NOMO-1 (cell line): ENCODE data around the gene CD209.

Experiments used
- DNase-seq, 2 experiments: peaks; one replicate each; lab custom pipeline; 2025; ENCODE audit not compliant: unreplicated experiment in 2 of 2; lab: John Stamatoyannopoulos, UW

CD209 gene

DNA sequence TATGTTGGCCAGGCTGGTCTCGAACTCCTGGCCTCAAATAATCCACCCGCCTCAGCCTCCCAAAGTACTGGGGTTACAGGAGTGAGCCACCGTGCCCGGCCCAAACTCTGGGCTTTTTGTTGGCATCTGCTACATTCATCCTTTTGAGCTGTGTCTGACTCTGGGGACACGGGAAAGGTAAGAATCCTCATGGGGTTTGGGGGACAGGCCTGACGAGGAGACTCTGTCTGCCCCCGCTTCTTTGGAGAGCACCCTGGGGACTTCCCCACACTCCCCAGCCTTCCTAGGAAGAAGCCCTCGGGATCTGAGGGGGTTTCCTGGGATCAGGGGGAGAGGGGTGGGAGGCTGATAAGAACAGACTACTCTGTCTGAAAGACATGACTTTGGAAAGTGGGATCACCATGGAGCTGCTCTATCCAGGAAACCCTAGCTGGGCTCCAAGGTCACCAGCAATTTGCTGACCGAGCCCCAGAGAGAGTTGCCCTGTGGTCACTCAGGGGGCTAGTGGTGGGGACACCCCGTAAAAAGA, 37.3 kb downstream of the CD209 start:
- no peak for DNase-seq

DNA sequence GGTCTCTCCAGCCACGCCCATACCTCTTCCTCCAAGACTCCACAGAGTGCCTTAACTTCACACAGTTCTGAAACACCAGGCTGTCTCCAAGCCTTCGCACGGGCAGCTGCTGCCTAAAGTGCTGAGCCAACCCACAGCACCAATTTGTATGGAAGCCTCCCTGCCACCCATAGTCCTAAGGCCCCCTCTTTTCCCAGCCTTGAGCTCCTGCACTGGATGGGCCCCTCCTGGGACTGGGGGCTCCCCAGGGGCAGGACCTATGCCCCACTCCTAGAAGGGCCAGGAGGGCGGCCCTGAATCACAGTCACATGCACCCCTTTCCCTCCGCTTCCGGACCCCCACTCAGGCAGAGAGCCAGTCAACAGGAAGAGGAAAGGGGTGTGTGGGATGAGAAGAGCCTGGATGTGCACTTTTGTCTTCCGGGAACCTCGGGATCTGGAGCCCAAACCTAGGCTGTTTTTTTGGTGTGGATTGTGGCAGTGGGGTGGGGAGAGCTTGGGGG, 40.3 kb downstream of the CD209 start:
- no peak for DNase-seq

DNA sequence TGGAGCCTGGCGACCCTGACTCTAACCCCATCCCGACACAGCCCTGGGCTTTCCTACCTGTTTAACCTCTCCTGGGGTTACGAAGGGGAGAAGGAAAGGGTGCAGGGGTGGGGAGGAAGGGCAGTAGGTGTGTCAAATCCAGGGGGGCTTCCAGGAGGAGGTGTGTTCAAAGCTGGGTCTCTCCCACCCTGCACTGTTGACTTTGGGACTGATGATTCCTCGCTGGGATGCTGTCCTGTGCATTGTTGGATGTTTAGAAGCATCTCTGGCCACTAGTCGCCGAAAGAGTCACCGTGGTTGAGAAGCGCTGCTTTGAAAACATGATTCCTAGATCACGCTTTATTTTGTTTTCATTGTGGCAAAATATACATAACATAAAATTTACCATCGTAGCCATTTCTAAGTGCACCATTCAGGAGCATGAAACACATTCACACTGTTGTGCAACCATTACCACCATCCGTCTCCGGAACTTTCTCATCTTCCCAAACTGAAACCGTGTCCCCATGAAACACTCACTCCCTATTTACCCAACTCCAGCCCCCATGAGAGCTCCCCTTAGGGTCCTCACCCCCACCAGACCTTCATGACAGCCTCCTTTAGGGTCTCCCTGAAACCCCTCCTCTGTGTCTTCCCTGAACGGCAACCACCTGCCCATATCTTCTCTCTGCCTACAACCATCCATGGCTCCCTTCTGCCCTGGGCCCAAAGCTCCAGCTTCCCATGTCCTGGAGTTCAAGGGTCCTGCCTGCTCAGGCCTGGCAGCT, 41.0 kb downstream of the CD209 start:
- no peak for DNase-seq

DNA sequence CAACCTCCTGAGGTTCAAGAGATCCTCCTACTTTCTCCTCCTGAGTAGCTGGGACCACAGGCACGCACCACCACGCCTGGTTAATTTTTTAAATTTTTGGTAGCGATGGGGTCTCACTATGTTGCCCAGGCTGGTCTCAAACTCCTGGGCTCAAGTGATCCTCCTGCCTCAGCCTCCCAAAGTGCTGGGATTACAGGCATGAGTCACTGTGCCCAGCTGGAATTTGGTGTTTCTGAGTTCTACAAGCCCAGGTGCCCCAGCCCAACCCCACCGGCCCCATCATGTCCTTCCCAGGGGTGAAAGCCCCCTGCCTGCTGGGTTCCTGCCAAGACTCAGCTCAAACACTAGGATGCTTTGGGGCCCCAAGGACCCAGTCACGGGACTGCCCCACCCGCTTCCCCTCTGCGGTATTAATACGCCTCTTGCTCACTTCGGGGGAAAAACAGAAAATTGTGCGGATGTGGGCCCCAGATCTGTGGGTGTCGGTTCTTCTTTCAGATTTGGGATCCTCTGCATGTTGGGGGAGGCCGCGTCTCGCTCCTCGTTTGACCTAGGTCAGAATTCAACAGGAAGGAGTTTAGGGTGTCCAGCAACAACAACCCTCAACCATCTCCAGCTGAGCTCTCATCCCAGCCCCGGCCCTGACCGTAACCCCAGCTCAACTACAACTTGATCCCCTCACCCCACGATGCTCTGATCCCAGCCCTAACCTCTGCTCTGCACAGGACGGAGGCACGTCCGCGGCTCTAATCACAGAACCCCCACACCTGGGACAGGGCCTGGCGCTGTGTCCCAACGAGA, 41.7 kb downstream of the CD209 start:
- peak; percentile 94 to 96 for DNase-seq

- no peak for DNase-seq
Observed at GRCh38 chr19:7704280-7705060, 42.9 kb downstream of the CD209 start.

- no peak for DNase-seq
Observed at GRCh38 chr19:7703332-7703731, 44.0 kb downstream of the CD209 start.

DNA sequence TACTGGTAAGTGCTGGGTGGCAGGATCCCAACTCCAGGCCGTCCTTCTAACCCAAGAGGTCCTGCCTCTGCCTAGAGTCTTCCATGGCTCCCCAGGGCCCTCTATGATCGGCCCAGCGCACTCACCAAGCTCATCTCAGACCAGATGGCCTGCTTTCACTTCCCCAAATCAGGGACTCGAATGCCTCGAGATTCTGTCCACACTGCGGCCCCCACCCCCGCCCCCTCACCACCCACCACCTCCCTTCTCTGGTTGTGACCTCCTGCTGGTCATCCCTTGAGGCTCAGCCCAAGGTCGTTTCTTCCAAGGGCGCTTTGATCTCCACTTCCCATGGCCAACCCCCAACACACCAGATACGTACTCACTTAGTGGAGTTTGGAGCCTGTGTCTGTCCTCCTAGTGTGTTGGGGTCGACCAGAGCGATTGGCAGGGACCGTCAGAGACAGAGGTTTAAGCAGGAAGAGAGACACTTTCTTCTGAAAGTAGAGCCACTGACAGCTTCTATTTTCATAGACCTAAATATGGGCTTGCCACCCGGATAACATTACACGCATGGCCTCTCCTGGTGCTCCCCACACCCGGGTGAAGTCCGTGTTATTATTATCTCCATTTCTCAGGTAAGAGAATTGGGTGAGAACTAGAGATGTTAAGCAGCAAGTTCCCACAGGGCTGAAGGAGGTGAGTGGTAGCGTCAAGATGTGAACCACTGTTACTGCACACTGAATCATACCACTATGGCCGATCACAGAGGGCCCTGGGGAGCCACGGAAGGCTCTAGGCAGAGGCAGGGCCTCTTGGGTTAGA, 45.5 kb downstream of the CD209 start, which contains the start of gene FCER2:
Gene FCER2 (minus strand): TSS at position 478 of the 804 bp plus-strand sequence. CDS start 2,371 bp downstream, outside the sequence.
- DNase-seq = peak in 1 of 2 experiments; percentile 52

DNA sequence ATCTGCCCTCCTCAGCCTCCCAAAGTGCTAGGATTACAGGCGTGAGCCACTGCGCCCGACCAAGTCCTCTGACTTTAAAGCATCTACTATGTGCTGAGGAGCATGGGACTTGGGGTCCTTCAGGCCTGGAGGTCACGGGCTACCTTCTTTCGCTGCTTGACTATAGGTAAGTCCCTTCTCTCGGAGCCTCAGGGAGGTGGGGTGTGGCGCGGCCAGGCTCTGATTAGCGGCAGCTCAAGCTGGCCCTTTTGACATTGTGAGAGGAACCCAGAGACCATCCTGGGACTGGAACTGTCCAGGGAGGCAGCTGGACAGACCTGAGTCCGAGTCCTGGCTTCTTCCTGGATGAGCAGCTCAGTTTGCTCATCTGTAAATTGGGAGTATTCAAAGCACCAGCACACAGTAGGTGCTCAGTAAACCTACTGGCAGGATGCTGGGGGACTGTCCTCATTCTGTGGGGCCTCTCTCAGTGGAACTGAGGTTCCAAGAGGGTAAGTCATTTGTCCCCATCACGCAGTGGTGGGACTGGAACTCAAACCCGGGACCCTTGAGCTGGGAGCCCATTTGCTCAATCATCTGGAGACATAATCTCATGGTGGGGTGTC, 46.2 kb downstream of the CD209 start:
- DNase-seq = no peak

DNA sequence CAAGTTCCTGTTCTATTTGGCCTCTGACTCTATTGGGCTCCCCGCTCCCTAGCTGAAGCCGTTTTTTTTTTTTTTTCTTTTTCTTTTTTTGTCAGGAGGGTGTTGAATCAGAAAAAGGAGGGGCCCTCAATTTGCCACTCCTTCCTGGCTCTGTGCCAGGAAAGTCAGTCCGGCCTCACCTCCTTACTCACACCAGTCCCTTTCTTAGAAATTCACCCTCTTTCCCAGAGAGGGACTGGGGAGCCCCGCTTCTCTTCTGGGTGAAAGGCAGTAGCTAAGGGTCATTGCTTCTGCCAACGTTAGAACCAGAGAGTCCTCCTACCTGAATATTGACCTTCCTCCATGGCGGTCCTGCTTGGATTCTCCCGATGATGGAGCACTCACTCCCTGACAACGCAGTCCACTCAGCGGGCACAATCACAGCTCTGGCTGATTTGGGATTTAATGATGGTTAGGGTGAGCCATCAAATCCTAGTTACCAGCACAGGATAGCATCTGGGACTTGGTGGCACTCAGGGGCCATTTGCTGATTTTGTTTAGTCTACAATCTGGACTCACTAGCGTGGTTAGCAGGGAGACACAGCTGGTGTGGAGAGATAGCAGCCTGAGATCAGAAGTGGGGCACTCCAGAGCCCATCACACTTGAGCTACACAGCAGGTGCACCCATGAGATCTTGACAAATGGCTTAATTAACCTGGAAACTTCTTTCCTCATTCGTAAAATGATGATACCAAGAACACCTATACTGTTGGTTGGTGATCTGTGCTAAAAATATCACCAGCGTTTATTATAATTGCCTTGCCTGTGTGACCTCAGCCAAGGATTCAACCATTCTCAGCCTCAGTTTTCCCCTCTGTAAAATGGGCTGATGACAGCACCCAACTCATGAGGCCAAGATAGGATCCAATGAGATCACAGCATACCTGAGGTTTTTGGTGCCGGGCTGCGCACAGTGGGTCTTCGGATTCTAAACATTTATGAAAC, 47.6 kb downstream of the CD209 start:
- DNase-seq = peak in 1 of 2 experiments; percentile 14

DNA sequence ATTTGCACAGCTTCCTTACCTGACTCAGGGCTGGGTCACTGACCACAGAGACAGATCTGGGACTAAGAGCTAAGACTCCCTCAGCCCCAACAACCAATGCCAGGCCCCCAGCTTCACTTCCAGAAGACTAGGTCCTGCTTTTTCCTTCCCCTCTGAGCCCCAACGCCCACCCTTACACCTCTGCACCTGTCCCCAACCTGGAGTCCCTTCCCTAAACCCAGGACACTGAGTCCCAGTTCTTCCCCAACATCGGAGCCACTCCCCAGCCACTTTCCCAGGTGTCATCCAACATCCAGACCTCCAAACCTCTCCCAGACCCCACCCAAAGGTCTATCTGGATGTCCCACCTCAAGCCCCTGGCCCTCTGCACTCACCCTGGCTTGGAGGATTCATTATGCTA, 48.3 kb downstream of the CD209 start:
- no peak for DNase-seq

GRCh38 chr19:7698583-7698982, 48.8 kb downstream of the CD209 start:
- no peak for DNase-seq

DNA sequence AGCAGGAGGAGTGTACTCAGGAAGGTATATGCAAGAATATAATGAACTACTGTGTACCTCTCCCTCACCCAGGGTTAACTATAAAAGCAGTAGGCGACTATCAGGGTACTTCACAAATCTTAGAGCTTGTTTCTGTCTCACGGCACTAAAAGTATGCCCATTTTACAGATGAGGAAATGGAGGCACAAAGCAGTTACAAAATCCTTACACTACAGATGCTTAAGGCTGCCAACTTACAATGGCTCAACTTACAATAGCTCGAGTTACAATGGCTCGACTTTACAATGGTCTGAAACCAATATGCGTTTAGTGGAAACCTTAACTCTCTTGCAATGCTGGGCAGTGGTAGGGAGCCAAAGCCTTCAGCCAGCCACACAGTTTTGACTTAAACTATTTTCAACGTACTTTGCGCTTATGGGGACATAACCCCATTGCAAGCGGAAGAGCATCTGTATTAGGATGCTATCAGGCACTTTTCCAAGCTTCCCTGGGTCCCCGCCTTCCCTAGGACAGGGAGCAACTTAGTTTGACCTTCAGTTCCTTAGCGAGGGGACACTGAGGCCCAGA, 49.5 kb downstream of the CD209 start:
- no peak for DNase-seq

- DNase-seq = no peak
Observed at GRCh38 chr19:7694499-7694898, 52.8 kb downstream of the CD209 start.

DNA sequence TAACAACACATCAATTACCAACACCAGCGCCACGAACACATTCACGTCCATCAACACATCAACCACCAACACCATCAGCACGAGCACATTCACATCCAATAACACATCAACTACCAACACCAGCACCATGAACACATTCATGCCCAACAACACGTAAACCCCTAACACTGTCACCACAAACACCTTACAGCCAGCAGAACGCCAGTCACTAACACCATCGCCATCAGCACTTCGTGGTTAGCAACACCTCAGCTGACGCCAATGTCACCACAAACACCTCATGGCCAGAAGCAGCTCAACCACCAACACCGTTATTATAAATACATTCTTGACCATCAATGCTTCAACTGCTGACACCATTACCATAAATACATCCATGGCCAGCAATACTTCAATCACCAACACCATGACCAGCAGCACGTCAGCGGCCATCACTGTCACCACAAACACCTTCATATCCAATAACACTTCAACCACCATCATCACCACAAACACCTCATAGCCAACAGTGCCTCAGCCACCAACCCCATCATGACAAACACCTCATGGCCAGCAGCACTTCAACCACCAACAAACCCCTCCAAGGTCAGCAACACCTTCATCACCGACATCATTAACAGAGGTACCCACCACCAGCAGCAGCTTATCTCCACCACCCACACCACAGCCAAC, 54.8 kb downstream of the CD209 start:
- no peak for DNase-seq

GRCh38 chr19:7691497-7691896, 55.8 kb downstream of the CD209 start:
- DNase-seq = no peak

GRCh38 chr19:7690779-7691258, 56.5 kb downstream of the CD209 start:
- DNase-seq = no peak
